Measurements from ENCODE around the gene PCSK5.

Gene PCSK5

GRCh38 chr9:76378367-76379073, 488.0 kb downstream of the PCSK5 start:
- DNase-seq, result no peak
- no peak overlapping the region for H3K4me3 Mint-ChIP-seq
- ATAC-seq, result no peak
- peak overlapping the region in 1 of 2 donors; percentile 20 for H3K27ac Mint-ChIP-seq
- H3K4me1 Mint-ChIP-seq, result no peaks in the 10 kb centered on the region
- no peaks in the 10 kb centered on the region for H3K9me3 Mint-ChIP-seq
- no peaks in the 10 kb centered on the region for H3K27me3 Mint-ChIP-seq

GRCh38 chr9:76379494-76379893, 489.0 kb downstream of the PCSK5 start:
- DNase-seq (no peak), ATAC-seq (no peak)
- Mint-ChIP-seq H3K9me3 (no peaks in the 10 kb centered on the region), H3K27ac (no peak overlapping the region), H3K27me3 (no peaks in the 10 kb centered on the region), H3K4me3 (no peak overlapping the region), H3K4me1 (no peaks in the 10 kb centered on the region)

DNA sequence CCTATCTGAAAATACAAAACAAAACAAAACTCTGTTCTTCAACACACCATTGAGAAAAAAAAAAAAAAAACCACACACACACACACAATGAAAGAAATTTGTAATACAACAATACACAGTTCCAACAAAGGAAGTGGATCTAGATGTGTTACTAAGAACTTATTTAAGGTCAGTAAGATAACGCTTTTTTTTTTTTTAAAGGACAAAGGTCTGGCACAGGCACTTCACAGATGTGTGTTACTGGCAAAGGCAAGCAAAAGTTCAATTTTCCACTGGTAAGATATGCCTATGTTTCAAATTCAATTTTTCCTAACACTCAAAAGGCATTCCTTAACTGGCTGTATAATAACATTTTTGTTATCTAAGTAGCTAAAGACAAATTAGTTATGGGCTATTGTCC, 500.2 kb downstream of the PCSK5 start:
- H3K4me3 Mint-ChIP-seq, result no peak overlapping the region
- ATAC-seq (no peak), DNase-seq (no peak)
- H3K27ac Mint-ChIP-seq, result no peak overlapping the region
- H3K4me1 Mint-ChIP-seq, result peaks cover 20% of the 10 kb centered on the region
- H3K27me3 Mint-ChIP-seq, result no peaks in the 10 kb centered on the region
- H3K9me3 Mint-ChIP-seq, result no peaks in the 10 kb centered on the region

GRCh38 chr9:76394195-76394959, 503.9 kb downstream of the PCSK5 start, which contains the start of gene RFK:
Gene RFK (minus strand): TSS chr9:76394426. CDS start chr9:76394171, 255 bp downstream.
- Mint-ChIP-seq H3K4me1 (peaks cover 21% of the 10 kb centered on the region), H3K9me3 (no peaks in the 10 kb centered on the region), H3K27me3 (no peaks in the 10 kb centered on the region), H3K27ac (peak within 1 kb of the TSS; percentile 97 to 98), H3K4me3 (peak within 1 kb of the TSS; percentile 96 to 99)
- DNase-seq (peak; percentile 79 to 92), ATAC-seq (peak; percentile 90)

GRCh38 chr9:76394960-76395252, 504.4 kb downstream of the PCSK5 start:
- peak overlapping the region; percentile 97 to 98 for H3K27ac Mint-ChIP-seq
- peak; percentile 72 for ATAC-seq
- peaks cover 21% of the 10 kb centered on the region for H3K4me1 Mint-ChIP-seq
- no peak for DNase-seq
- no peaks in the 10 kb centered on the region for H3K27me3 Mint-ChIP-seq
- H3K9me3 Mint-ChIP-seq, result no peaks in the 10 kb centered on the region
- H3K4me3 Mint-ChIP-seq, result peak overlapping the region; percentile 96 to 99

- Mint-ChIP-seq H3K27me3 (no peaks in the 10 kb centered on the region), H3K9me3 (no peaks in the 10 kb centered on the region), H3K4me3 (peak overlapping the region; percentile 96 to 99), H3K4me1 (peaks cover 26% of the 10 kb centered on the region), H3K27ac (no peak overlapping the region)
- ATAC-seq (no peak), DNase-seq (no peak)
These were observed 504.9 kb downstream of the PCSK5 start for GRCh38 chr9:76395381-76395780.

DNA sequence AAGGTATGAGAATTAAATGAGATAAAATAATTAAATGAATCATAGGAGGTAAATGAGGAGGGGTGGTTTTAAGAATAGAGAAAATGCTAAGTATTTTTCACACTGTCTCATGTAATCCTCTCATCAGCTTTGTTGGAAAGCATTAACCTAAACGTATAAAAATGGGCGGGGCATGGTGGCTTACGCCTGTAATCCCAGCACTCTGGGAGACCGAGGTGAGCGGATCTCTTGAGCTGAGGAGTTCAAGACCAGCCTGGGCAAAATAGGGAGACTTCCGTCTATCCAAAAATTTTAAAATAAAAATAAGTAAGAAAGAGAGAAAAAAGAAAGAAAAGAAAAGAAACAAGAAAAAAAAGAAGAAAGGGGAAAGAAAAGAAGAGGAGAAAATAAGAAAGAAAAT, 505.7 kb downstream of the PCSK5 start:
- ATAC-seq, result no peak
- DNase-seq, result no peak
- no peaks in the 10 kb centered on the region for H3K9me3 Mint-ChIP-seq
- no peak overlapping the region for H3K4me3 Mint-ChIP-seq
- no peaks in the 10 kb centered on the region for H3K27me3 Mint-ChIP-seq
- H3K4me1 Mint-ChIP-seq, result peaks cover 31% of the 10 kb centered on the region
- no peak overlapping the region for H3K27ac Mint-ChIP-seq

DNA sequence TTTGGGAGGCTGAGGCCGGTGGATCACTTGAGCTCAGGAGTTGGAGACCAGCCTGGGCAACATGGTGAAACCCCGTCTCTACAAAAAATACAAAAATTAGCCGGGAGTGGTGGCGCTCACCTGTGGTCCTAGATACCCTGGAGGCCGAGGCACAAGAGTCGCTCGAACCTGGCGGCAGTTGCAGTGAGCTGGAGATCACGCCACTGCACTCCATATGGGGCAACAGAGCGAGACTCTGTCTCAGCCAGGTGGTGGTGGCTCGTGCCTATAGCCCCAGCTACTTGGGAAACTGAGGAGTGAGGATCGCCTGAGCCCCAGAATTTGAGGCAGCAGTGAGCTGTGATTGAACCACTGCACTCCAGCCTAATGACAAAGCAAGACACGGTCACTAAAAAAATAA, 506.1 kb downstream of the PCSK5 start:
- DNase-seq (no peak), ATAC-seq (no peak)
- H3K9me3 Mint-ChIP-seq, result no peaks in the 10 kb centered on the region
- no peak overlapping the region for H3K27ac Mint-ChIP-seq
- H3K4me3 Mint-ChIP-seq, result no peak overlapping the region
- H3K27me3 Mint-ChIP-seq, result no peaks in the 10 kb centered on the region
- peaks cover 31% of the 10 kb centered on the region for H3K4me1 Mint-ChIP-seq

DNA sequence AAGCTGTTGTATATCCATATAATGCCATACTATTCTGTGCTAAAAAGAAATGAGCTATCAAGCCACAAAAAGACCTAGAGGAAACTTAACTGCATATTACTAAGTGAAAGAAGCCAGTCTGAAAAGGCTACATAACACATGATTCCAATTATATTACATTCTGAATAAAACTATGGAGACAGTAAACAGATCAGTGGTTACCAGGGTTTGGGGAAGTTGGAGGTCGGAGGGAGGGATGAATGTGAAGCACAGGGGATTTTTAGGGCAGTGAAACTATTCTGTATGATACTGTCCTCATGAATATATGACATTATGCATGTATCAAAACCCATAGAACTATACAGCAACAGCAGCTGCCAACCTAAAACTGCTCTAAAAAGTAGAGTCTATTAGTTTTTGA, 509.4 kb downstream of the PCSK5 start:
- ATAC-seq, result no peak

GRCh38 chr9:76400534-76401096, 510.1 kb downstream of the PCSK5 start:
- DNase-seq (no peak), ATAC-seq (peak; percentile 34)
- H3K4me3 Mint-ChIP-seq, result no peak overlapping the region
- peaks cover 25% of the 10 kb centered on the region for H3K4me1 Mint-ChIP-seq
- no peaks in the 10 kb centered on the region for H3K9me3 Mint-ChIP-seq
- H3K27ac Mint-ChIP-seq, result no peak overlapping the region
- no peaks in the 10 kb centered on the region for H3K27me3 Mint-ChIP-seq

More for the DNA sequence above, 509.4 kb downstream of the PCSK5 start:
- Mint-ChIP-seq H3K9me3 (no peaks in the 10 kb centered on the region), H3K4me3 (no peak overlapping the region), H3K27ac (no peak overlapping the region), H3K4me1 (peaks cover 32% of the 10 kb centered on the region), H3K27me3 (no peaks in the 10 kb centered on the region)
- DNase-seq, result no peak

DNA sequence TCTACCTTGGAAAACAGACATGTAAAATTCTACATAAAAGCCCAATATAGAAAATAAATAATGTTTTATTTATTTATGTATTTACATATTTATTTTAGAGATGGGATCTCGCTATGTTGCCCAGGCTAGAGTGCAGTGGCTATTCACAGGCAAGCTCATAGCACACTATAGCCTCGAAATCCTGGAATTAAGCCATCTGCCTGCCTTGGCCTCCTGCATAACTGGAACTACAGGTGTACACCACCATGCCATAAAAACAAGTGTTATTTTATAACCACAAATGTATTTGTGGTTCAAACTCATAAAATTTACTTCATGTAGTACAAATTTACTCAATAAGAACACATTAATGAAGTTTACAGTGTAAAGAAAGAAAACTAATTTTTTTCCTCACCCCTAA, 510.7 kb downstream of the PCSK5 start:
- Mint-ChIP-seq H3K4me1 (peaks cover 23% of the 10 kb centered on the region), H3K9me3 (no peaks in the 10 kb centered on the region), H3K4me3 (no peak overlapping the region), H3K27ac (no peak overlapping the region), H3K27me3 (no peaks in the 10 kb centered on the region)
- ATAC-seq, result no peak
- DNase-seq, result no peak

- ATAC-seq (no peak), DNase-seq (no peak)
- Mint-ChIP-seq H3K4me1 (peaks cover 23% of the 10 kb centered on the region), H3K4me3 (no peak overlapping the region), H3K9me3 (no peaks in the 10 kb centered on the region), H3K27ac (no peak overlapping the region), H3K27me3 (no peaks in the 10 kb centered on the region)
These were observed 511.3 kb downstream of the PCSK5 start for GRCh38 chr9:76401580-76402354.

DNA sequence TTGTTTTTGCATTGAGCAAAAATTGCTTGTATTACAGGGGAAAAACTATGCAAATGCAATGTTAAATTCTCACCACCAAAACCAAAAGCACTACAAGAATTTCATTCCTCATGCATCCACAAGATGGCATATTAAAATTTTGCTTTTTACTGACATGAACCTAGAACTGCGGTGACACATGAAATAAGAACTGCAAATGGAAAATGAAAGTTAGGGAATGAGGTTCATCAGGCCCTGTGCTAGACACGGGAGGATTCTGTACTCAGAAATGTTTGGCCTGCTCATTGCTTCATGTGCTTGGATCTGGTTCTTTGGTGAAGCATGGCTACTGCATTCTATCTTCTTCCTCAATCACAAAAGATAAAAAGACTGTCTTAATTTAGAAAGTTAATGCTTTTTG, 512.9 kb downstream of the PCSK5 start:
- DNase-seq (peak; percentile 24 to 32), ATAC-seq (peak; percentile 96)
- peak overlapping the region; percentile 60 to 70 for H3K4me3 Mint-ChIP-seq
- H3K27ac Mint-ChIP-seq, result peak overlapping the region in 1 of 2 donors; percentile 80
- no peaks in the 10 kb centered on the region for H3K9me3 Mint-ChIP-seq
- H3K4me1 Mint-ChIP-seq, result peaks cover 26% of the 10 kb centered on the region
- no peaks in the 10 kb centered on the region for H3K27me3 Mint-ChIP-seq

DNA sequence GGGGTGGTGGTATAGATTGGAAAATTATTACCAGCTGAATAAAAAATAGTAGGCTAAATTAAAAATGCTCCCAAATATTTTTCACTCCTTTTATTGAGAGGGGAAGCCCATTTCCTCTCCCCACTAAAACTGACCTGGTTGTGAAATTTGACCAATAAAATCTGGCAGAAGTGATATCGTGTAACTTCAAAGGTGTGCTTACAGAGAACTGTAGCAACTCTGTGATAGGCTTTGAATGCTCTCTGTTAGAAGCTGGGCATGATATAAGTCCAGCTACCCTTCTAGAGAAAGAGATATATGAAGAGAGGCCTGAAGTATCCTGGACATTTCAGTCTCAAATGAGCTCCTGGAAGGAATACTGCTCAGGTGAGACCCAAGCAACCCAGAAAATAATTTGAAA, 513.9 kb downstream of the PCSK5 start:
- Mint-ChIP-seq H3K4me1 (peaks cover 31% of the 10 kb centered on the region), H3K9me3 (no peaks in the 10 kb centered on the region), H3K4me3 (no peak overlapping the region), H3K27ac (no peak overlapping the region), H3K27me3 (no peaks in the 10 kb centered on the region)
- ATAC-seq (no peak), DNase-seq (no peak)

DNA sequence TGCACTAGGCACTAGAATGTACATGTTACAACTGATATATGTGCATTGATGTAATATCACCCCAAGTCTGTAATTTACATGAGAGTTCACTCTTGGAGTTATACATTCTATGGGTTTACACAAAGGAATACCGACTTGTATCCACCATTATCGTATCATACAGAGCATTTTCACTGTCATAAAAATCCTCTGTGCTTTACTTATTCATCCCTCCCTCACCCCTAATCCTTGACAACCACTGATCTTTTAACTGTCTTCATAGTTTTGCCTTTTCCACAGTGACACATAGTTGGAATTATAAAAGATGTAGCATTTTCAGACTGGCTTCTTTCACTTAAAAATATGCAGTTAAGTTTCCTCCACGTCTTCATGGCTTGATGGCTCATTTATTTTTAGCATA, 514.9 kb downstream of the PCSK5 start:
- H3K4me1 Mint-ChIP-seq, result peaks cover 27% of the 10 kb centered on the region
- no peaks in the 10 kb centered on the region for H3K27me3 Mint-ChIP-seq
- no peak for ATAC-seq
- no peaks in the 10 kb centered on the region for H3K9me3 Mint-ChIP-seq
- H3K4me3 Mint-ChIP-seq, result no peak overlapping the region
- H3K27ac Mint-ChIP-seq, result no peak overlapping the region
- DNase-seq, result no peak

DNA sequence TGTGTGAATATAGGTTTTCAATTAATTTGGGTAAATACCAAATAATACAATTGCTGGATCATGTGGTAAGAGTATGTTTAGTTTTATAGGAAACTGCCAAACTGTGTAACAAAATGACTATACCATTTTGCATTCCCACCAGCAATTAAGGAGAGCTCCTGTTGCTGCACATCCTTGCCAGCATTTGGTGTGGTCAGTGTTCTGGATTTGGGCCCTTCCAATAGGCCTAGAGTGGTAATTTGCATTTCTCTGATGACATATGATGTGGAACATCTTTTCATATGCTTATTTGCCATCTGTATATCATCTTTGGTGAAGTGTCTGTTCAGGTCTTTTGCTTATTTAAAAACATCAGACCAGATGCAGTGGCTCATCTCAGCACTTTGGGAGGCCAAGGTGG, 515.4 kb downstream of the PCSK5 start:
- Mint-ChIP-seq H3K27me3 (no peaks in the 10 kb centered on the region), H3K4me1 (peaks cover 21% of the 10 kb centered on the region), H3K27ac (no peak overlapping the region), H3K4me3 (no peak overlapping the region), H3K9me3 (no peaks in the 10 kb centered on the region)
- ATAC-seq, result no peak
- no peak for DNase-seq

Data from stimulated activated naive CD8-positive, alpha-beta T cell treated with anti-CD3 and anti-CD28 coated beads, Interleukin-15, amount 100 ng/mL, for 72 hours (primary cell).